ENCODE data around the gene GAREM1.

DNA sequence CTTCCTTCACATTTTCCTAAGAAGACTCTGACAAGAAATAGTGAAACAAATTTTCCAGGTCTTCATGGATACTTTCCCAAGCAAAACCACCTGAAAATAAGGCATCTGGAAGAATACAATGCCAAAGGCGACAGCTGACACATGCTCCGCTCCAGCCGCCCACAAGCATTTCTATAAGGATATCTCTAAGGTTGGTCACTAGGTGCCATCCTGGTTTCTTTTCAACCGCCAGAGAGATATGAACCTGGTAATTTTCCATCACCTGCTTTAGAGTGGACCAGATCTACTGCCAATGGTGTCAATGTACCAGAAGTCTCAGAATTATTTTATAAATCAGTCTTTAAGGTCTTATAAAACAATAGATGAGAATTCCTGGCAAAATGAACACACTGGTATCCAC, 97.2 kb downstream of the GAREM1 start:
- TF ChIP-seq CTCF (conservative IDR thresholded peaks at IDR 0.05 in 1 of 2, IDR thresholded peaks at IDR 0.05 in 1 of 2; ENCODE audit: extremely low read depth in 1 of 2, insufficient read depth in 1 of 2, low read depth in 1 of 2, low read length in 2 of 2) (no peak), EZH2 (IDR thresholded peaks at IDR 0.05; ENCODE audit: borderline replicate concordance, low read length) (no peak)

Measured in mammary epithelial cell (primary cell).